ENCODE measurements around the gene GNB3.

GNB3 gene

DNA sequence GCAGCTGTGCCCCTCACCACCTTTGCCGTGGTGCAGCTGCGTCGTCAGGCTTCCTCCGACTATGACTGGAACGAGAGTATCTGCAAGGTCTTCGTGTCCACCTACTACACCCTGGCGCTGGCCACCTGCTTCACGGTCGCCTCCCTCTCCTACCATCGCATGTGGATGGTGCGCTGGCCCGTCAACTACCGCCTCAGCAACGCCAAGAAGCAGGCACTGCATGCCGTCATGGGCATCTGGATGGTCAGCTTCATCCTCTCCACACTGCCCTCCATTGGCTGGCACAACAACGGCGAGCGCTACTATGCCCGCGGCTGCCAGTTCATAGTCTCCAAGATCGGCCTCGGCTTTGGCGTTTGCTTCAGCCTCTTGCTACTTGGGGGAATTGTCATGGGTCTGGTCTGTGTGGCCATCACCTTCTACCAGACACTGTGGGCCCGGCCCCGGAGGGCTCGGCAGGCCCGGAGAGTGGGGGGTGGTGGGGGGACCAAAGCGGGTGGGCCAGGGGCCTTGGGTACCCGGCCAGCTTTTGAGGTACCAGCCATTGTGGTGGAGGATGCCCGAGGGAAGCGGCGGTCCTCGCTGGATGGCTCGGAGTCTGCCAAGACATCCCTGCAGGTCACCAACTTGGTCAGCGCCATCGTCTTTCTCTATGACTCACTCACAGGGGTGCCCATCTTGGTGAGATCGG, 16.5 kb upstream of the GNB3 start:
- no peak for DNase-seq

DNA sequence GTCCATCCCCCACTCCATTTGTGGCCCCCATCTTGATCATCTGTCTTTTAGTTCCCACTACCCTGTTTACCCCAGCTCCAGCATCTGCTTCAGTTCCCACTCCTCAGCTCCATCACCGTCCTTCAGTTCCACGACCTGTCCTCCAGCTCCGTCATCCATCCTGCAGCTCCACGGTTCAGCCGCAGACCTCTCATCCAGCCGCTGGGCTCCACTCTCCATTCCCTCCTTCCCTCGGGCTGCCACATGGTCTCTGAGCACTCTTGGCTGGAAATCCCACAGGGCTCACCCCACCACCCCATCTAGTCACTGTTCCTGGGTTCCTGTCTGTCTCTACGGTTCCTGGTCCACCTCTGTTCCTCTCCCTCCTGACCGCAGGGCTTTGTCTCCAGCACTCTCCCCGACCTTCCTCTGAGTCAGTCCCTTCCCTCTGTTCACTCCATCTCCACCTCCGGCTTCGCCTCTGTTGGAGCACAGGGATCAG, 15.8 kb upstream of the GNB3 start:
- DNase-seq: peak; percentile 69

DNA sequence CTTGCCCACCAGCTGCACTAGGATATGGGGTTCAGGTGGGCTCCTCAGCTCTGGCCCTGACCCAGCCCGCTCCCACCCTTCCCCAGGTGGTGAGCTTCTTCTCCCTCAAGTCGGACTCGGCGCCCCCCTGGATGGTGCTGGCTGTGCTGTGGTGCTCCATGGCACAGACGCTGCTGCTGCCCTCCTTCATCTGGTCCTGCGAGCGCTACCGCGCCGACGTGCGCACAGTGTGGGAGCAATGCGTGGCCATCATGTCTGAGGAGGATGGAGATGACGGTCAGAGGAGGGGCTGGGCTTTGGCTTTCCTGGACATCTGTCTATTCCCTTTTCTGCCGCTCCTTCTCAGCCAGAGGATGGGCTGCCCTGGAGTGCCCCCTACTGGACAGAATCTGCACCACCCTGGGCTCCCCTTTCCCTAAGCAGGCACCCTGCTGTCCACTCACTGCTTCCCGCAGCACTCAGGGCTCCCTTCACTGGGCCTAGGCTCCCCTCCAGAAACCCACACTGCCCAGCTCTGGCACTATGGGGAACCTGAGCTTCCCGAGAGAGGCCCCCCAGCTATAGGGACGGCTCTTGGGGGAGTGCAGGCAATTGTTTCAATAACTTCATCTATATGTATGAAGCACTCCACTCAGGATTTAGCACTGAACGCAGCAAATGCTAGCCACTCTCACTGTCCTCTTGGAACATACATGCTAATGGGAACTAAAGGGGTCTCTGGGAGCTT, 15.2 kb upstream of the GNB3 start:
- DNase-seq: peak; percentile 96

DNA sequence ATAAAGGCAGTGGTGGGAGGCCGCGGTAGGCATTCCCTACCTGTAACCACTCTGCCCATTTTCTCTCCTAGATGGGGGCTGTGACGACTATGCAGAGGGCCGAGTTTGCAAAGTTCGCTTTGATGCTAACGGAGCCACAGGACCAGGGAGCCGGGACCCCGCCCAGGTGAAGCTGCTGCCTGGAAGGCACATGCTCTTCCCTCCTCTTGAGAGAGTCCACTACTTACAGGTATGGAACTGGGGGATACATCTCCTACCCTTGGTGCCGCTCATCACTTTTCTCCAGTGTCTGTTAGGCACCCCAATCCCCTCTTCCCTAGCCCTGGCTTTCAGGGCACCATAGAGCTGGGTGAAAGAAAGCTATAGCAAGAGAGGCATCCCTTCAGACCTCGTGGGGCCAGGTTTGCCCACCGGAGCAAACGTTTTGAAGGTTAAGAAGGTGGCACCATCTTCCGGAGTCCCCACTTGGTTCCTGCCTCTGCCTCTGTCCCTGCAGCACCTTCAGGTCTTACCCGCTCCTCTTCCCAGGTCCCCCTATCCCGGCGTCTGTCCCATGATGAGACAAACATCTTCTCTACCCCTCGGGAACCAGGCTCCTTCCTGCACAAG, 14.5 kb upstream of the GNB3 start:
- no peak for DNase-seq

DNA sequence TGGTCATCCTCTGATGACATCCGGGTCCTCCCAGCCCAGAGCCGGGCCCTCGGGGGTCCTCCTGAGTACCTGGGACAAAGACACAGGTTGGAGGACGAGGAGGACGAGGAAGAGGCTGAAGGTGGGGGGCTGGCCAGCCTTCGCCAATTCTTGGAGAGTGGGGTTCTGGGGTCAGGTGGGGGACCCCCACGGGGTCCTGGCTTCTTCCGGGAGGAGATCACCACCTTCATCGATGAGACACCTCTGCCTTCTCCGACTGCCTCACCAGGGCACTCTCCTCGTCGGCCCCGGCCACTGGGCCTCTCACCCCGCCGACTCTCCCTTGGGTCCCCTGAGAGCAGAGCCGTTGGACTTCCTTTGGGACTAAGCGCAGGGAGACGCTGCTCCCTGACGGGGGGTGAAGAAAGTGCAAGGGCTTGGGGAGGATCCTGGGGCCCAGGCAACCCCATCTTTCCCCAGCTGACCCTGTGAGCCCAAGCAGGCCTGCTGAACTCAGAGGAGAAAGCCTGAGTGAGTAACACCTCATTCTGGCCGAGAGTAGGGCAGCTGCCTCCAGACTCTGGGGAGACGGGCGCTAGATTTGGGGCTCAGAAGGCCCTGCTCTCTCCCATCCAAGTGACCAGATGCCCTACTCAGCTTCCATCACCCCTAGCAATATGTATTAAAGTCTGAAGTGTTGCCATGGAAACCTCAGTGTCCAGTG, 13.8 kb upstream of the GNB3 start:
- no peak for DNase-seq

DNA sequence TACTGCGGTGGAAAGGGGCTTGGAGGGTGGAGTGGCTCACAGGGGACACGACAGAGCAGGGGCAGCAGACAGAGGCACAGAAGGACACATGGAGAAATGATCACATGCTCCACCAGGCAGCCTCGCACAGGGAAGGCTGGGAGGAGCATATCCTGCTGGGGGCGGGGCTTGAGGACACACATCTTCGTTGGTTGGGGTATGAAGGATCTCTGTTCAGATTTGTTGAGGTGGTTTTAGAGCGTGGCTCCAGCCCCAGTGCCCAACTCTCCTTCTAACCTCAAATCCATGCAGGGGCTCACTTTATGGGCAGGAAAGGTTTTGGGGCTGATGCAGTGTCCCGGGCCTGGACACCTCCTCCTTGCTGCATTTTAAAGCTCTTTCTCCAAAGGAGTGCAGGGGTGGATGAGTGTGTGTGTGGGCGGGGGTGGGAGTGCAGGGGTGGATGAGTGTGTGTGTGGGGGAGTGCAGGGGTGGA, 13.3 kb upstream of the GNB3 start:
- DNase-seq: peak; percentile 97

DNA sequence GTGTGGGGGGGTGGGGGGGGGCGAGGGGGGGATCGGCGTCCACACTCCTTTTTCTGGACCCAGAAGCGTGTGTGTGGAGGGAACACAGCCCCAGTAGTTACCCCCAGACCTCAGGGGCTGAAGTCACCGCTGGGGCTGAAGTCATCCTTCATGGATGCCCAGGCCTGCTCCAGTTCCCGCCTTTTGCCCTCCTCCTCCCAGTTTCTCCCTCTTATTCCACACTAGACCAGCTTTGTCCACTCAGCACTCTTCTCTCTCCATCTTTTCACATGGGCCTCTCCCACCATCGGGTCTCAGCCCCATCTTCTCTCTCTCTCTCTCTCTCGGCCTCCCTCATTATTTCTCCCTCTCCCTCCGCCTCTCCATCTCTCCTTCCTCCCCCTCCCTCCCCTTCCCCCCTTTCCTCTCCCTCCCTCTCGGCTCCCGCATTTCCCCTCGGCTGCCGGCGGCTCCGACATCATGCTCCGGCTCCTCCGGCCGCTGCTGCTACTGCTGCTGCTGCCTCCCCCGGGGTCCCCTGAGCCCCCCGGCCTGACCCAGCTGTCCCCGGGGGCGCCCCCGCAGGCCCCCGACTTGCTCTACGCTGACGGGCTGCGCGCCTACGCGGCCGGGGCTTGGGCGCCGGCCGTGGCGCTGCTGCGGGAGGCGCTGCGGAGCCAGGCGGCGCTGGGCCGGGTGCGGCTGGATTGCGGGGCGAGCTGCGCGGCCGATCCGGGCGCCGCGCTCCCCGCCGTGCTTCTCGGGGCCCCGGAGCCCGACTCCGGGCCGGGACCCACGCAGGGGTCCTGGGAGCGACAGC, 12.5 kb upstream of the GNB3 start, which contains the start of gene P3H3:
Gene P3H3 (plus strand): TSS at position 426 of the 799 bp plus-strand sequence. CDS start 34 bp downstream, at position 460.
- peak; percentile 77 for DNase-seq

DNA sequence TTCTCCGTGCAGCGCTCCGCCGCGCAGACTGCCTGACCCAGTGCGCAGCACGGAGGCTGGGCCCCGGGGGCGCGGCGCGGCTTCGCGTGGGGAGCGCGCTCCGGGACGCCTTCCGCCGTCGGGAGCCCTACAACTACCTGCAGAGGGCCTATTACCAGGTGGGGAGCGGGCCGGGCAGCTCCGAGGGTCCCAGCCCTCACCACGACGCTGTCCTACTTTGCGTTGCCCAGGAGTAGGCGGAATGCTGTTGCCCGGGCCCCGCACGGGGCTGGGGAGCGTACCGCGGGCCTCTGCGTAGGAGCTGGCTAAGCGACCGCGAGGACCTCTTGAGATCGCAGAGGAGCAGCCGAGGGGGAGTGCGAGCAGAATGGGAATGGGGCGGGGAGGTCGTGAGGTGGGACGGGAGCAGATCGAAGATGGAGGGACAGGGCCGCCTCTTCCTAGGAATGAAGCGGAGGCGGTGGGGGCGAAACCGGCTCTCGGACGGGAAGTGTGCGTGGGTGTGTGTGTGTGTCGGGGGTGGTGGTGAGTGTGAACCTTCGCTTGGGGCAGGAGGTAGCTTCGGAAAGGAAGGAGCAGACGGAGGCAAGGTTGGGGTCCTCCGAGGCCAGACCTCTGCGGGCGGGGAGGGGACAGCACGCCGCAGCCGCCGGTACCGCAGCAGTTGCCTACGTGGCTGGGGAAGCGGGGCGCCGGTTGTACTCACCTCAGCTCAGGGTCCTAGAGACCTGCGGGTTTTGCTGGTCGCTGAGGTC, 11.8 kb upstream of the GNB3 start:
- DNase-seq: peak; percentile 78

DNA sequence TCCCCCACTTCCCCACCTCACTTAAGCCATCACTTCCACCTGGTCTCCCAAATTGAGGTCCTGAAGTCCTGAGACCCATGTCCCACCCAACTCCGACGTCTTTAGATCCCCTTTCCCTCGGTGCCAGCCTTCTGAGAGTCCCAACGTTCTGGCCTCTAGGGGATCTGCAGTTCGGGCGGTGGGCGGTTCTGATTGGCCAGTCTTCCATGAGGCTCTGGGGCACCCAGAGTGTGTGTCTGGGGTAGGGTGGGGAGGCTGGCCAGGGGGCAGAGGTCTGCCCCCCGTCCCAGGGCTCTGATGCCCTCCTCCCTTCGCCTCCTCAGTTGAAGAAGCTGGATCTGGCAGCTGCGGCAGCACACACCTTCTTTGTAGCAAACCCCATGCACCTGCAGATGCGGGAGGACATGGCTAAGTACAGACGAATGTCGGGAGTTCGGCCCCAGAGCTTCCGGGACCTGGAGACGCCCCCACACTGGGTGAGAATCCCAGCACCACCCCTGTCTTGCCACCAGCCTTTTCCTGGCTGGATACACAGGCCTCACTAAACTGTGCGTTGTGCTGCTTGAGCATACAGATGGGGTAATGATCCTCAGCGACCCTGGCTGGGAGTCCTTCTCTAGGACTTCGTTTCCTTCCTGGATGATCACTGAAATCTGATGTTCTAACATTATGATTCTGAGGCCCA, 11.0 kb upstream of the GNB3 start:
- no peak for DNase-seq

DNA sequence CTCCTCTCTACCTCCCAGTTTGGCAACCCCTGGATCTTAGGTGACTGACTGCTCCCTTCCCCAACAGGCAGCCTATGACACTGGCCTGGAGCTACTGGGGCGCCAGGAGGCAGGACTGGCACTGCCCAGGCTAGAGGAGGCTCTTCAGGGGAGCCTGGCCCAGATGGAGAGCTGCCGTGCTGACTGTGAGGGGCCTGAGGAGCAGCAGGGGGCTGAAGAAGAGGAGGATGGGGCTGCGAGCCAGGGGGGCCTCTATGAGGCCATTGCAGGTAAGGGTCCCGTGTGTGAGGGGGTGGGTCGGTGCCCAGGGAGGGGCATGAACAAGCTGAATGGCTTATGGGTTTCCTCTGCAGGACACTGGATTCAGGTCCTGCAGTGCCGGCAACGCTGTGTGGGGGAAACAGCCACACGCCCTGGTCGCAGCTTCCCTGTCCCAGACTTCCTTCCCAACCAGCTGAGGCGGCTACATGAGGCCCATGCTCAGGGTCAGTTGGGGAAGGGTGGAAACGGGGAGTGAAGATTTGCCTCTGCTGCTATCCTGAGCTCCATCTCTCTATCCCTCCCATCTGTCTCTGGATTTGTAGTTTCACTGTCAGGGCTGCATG, 10.3 kb upstream of the GNB3 start:
- DNase-seq: no peak

DNA sequence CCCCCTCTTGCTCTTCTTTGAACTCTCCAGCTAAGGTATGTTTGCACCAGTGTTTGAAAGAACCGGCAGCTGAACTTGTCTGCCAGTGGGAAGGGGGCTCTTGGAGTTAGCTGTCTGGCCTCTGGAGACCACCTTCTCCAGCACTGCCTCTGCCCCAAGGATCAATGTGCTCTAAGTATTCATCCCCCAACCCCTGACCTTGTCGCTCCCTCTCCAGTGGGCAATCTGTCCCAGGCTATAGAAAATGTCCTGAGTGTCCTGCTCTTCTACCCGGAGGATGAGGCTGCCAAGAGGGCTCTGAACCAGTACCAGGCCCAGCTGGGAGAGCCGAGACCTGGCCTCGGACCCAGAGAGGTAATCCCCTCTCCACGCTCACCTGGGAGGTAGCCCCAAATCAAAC, 9.7 kb upstream of the GNB3 start:
- no peak for DNase-seq

DNA sequence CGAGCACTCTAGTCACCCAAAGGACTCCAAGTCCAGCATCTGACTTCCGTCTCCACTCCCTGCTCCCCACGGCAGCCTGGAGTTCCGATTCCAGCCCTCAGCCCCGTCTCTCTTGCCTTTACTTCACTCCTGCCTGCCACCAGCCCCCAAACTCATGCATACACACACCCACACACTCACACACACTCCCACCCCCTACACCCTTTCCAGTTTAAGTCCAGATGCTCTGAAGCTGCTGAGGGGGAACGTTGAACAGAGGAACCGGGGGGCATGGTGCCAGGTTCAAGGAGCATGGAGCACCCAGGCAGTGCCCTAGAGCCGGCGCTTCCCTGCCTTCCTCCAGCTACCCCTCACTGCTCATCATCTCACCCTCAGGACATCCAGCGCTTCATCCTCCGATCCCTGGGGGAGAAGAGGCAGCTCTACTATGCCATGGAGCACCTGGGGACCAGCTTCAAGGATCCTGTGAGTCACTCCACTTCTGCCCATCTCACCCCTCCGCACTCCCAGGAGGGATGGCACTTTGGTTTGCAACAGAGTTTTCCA, 9.2 kb upstream of the GNB3 start:
- no peak for DNase-seq

DNA sequence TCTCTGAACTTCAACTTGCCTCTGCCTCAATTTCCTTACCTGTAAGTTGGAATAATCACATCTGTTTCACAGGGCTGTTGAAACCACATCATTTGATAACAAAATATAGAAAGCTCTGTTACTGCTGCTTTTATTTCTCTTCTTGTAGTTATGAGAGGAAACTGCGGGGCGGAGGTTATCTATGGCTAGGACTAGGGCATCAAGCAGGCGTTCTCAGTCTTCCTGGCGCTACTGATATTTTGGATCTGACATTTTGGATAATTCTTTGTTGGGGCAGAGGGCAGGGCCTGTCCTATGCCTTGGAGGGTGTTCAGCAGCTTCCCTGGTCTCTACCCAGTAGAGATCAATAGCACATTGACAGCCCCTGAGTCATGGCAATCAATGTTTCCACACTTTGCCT, 8.6 kb upstream of the GNB3 start:
- DNase-seq: no peak

DNA sequence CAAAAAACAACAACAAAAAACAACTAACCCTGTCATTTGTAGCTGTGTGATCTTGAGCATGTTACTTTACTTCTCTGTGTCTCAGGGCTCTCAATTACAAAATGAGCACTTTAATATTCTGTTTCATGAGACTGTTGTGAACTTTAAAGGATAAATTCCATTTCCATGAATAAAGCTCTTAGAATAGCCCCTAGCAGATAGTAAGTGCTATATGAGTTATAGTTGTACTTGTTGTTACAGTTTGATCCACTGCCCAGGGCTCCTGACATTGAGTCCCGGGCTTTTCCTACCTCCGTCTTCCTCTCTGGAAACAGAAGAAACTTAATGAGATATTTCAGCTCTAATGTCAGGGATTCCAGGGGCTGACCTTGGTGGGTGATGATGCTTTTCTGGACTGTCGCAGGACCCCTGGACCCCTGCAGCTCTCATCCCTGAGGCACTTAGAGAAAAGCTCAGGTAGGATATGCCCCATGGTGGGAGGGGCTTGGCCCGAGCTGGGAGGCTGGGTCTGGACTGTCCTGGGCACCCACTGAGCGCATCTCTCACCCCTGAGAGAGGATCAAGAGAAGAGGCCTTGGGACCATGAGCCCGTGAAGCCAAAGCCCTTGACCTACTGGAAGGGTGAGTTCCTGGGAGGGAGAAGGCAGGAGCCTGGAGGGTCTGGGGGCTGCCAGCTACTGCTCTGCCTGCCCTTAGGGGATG, 7.4 kb upstream of the GNB3 start:
- no peak for DNase-seq

DNA sequence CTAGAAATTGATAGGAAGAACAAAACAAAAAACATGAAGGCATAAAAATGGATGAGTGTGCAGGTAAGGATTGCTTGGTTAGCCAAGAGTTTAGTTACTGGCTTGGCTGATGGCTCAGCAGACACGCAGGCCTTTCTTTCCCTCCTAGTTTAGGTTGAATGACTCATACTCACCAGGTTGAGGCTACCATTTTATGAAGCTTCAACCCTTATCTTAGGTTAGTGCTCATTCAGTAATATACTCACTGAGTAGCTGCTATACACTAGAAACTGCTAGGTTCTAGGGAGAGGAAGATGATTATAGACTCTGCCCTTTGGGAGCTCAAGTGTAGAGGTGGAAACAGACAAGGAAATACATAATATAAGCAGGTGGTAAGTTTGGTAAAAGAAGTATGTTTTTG, 6.5 kb upstream of the GNB3 start:
- no peak for DNase-seq

DNA sequence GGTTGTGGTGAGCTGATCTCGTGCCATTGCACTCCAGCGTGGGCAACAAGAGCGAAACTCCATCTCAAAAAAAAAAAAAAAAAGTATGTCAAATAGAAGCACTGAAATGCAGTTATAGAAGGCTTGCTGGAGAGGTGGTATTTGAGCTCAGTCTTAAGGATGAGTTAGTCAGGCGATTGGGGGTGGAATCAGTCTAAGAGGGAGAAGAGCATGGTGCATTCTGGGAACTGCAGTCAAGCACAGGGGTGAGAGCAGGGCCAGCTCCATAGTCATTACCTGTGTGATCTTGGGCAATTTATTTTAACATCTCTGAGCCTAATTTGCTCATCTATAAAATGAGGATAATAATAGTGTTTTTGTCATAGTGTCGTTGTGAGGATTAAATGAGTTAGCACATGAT, 5.9 kb upstream of the GNB3 start:
- DNase-seq: no peak

DNA sequence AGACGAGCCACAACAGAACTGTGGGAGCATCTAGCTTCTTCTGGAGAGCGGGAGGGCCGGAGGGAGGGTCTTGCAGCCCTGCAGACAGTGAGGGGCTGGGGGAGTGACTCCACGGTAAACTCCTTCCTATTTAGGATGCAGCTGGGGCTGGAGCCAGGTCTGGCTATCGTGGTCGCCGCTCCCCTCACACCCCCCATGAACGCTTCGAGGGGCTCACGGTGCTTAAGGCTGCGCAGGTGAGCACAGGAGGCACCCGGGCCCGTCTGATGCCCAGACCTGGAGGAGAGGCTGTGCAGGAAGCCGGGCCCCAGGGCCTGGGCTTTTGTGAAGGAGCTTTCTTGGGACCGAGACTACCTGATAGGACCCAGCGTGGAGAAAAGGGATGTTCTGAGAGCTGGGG, 3.9 kb upstream of the GNB3 start:
- no peak for DNase-seq

DNA sequence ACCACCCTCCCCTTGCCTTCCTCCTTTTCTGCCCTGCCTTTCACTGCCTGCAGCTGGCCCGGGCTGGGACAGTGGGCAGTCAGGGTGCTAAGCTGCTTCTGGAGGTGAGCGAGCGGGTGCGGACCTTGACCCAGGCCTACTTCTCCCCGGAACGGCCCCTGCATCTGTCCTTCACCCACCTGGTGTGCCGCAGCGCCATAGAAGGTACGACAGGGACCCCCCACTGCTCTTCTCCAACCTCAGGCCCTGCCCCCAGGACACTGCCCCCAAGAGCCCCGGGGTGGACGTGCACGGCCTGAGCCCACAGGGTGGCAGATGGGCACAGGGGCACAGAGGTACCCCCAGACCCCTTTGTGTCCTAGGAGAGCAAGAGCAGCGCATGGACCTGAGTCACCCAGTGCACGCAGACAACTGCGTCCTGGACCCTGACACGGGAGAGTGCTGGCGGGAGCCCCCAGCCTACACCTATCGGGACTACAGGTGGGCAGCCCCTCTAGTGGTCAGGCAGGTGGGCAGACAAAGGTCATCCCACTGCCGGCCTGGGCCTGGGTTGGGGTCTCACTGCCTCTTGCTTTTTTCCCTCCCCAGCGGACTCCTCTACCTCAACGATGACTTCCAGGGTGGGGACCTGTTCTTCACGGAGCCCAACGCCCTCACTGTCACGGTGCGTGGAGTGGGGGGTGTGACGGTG, 3.2 kb upstream of the GNB3 start:
- no peak for DNase-seq

DNA sequence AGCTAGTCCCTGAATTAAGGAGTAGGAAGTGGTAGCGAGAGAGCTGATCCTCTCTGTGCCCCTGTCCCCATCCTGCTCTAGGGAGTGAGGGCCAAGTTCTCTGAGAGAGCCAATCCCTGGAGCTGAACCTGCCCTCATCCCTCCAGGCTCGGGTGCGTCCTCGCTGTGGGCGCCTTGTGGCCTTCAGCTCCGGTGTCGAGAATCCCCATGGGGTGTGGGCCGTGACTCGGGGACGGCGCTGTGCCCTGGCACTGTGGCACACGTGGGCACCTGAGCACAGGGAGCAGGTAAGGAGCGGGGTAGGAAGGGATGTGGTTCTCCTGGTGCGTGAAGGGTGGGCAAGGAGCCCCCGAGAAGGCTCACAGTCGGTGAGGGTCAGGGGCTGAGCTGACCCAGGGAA, 1.9 kb upstream of the GNB3 start:
- no peak for DNase-seq

Data from NCI-H146 (cell line).